Measurements from ENCODE around the gene SRGAP2.
"Not testable (repeated sequence)": the region's sequence is repeated elsewhere in the genome, so short reads cannot be mapped to it uniquely, and the experiment has no call there.

SRGAP2 gene

DNA sequence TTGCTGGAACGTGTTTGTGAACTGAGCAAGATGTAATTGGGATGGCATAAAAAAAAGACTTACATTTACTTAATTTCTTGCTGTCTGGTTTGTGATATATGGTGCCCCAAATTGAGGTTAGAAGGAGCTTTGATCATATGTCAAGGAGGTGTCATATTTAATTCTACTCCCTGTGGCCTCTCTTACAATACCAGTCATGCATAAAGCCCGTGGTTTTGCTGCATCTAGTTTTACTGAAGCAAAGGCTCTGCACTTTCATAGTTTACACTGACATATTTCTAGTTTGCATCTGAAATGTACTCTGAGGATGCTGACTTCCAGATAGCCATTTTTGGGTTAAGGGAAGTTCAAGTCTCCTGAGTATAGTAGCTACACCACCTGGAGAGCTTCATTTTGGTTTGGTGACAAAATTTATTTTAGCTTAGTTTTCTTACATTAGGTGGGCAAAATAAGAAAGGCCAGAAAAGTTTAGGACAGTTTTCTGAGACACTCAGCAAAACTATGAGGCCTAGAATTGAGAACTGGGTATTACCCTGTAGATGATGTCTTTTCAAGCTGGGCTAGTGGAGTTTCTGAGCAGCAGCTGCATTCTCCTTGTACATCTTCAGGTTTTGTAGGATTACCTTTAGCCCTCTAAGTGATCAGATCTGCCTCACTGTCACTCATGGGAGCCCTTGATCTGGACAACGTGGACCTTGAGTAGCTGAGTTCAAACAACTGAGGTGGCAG is 47.8 kb downstream of the SRGAP2 start:
- not testable (repeated sequence) for DNase-seq (ENCODE audit: low read depth in 3 of 3)

DNA sequence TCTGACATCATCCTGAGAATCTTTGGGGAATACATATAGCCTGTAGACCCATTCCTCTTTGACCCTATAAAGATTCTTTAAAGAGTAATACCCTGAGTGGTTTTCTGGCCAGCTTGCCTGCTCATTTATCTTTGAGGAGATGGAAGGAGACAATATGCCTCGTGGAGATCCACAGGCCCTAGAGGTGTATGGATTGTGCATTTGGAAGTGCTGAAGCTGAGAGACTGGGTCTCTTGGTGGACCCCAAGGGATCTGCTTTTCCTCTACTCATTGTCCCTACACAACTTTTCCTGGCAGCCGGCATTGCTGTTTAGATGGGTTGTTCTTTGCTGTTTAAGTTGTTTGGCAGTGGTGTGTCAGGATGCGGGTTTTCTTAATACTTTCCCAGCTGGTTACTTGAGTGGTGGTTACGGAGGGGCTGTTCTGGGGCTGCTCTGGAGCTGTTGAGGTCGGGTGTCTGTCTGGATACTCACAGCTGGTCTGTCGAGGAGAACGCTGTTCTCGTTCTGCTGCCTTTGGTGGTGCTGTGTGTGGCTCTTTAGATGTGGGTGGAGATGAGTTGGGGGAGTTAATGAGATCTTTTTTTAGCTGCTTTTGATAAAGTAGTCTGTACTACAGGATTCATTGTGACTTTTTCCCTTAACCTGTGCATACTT is 49.5 kb downstream of the SRGAP2 start:
- DNase-seq (ENCODE audit: low read depth in 3 of 3), result not testable (repeated sequence)

Measured in stimulated activated CD4-positive, alpha-beta T cell treated with anti-CD3 and anti-CD28 coated beads, TNF-alpha, amount 100 ng/mL, for 48 hours (primary cell).